ENCODE measurements around the gene BPNT1. TPM values are rescaled to one million over a fixed set of nuclear protein-coding genes. Genes with fewer than 3 reads are reported as not detected.

Gene BPNT1
- total and polyA plus RNA-seq, 4 donors = 11.5 to 16.4 (median 12.6) TPM

GRCh38 chr1:220028346-220028895 lies 61.2 kb downstream of the BPNT1 start:
- WGBS = 88% methylated on average over 4 of the region's 4 CpGs
- TF ChIP-seq, protein P1, sequence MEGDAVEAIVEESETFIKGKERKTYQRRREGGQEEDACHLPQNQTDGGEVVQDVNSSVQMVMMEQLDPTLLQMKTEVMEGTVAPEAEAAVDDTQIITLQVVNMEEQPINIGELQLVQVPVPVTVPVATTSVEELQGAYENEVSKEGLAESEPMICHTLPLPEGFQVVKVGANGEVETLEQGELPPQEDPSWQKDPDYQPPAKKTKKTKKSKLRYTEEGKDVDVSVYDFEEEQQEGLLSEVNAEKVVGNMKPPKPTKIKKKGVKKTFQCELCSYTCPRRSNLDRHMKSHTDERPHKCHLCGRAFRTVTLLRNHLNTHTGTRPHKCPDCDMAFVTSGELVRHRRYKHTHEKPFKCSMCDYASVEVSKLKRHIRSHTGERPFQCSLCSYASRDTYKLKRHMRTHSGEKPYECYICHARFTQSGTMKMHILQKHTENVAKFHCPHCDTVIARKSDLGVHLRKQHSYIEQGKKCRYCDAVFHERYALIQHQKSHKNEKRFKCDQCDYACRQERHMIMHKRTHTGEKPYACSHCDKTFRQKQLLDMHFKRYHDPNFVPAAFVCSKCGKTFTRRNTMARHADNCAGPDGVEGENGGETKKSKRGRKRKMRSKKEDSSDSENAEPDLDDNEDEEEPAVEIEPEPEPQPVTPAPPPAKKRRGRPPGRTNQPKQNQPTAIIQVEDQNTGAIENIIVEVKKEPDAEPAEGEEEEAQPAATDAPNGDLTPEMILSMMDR (IDR thresholded peaks at IDR 0.05; ENCODE audit: low read depth, low read length, missing input control) = no peak
- TF ChIP-seq EGR1 (IDR thresholded peaks at IDR 0.05; ENCODE audit: low read depth in 2 of 2) = no peak
- TF ChIP-seq, protein P2, sequence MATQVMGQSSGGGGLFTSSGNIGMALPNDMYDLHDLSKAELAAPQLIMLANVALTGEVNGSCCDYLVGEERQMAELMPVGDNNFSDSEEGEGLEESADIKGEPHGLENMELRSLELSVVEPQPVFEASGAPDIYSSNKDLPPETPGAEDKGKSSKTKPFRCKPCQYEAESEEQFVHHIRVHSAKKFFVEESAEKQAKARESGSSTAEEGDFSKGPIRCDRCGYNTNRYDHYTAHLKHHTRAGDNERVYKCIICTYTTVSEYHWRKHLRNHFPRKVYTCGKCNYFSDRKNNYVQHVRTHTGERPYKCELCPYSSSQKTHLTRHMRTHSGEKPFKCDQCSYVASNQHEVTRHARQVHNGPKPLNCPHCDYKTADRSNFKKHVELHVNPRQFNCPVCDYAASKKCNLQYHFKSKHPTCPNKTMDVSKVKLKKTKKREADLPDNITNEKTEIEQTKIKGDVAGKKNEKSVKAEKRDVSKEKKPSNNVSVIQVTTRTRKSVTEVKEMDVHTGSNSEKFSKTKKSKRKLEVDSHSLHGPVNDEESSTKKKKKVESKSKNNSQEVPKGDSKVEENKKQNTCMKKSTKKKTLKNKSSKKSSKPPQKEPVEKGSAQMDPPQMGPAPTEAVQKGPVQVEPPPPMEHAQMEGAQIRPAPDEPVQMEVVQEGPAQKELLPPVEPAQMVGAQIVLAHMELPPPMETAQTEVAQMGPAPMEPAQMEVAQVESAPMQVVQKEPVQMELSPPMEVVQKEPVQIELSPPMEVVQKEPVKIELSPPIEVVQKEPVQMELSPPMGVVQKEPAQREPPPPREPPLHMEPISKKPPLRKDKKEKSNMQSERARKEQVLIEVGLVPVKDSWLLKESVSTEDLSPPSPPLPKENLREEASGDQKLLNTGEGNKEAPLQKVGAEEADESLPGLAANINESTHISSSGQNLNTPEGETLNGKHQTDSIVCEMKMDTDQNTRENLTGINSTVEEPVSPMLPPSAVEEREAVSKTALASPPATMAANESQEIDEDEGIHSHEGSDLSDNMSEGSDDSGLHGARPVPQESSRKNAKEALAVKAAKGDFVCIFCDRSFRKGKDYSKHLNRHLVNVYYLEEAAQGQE (IDR thresholded peaks at IDR 0.05) = no peak
- no peak for TF ChIP-seq JUND (IDR thresholded peaks at IDR 0.05)
- H3K4me1 ChIP-seq (ENCODE audit: control insufficient read depth in 4 of 4, insufficient read depth in 4 of 4, low read length in 3 of 4) = no peaks in the 10 kb centered on the region
- DNase-seq (ENCODE audit: low spot score) = no peak
- H3K4me3 ChIP-seq (ENCODE audit: low read depth in 1 of 3, low read length in 3 of 3) = no peak overlapping the region
- peaks cover 2 to 45% (median 40%) of the 10 kb centered on the region in 4 donors for H3K36me3 ChIP-seq (ENCODE audit: control insufficient read depth in 4 of 4, insufficient read depth in 3 of 4, low read depth in 1 of 4, low read length in 3 of 4)
- no peaks in the 10 kb centered on the region for H3K27me3 ChIP-seq (ENCODE audit: control insufficient read depth in 4 of 4, insufficient read depth in 4 of 4, low read length in 3 of 4)
- no peaks in the 10 kb centered on the region for H3K9me3 ChIP-seq (ENCODE audit: control insufficient read depth in 4 of 4, low read length in 3 of 4)
- H3K9ac ChIP-seq (ENCODE audit: low read depth in 1 of 2, low read length in 2 of 2) = no peak overlapping the region
- H3K27ac ChIP-seq (ENCODE audit: low read depth in 1 of 2, low read length in 2 of 2) = no peak overlapping the region

- no peaks in the 10 kb centered on the region for H3K27me3 ChIP-seq (ENCODE audit: control insufficient read depth in 4 of 4, insufficient read depth in 4 of 4, low read length in 3 of 4)
- peaks cover 6 to 59% (median 46%) of the 10 kb centered on the region in 4 donors for H3K36me3 ChIP-seq (ENCODE audit: control insufficient read depth in 4 of 4, insufficient read depth in 3 of 4, low read depth in 1 of 4, low read length in 3 of 4)
- TF ChIP-seq EGR1 (IDR thresholded peaks at IDR 0.05; ENCODE audit: low read depth in 2 of 2) (no peak), GABPA (IDR thresholded peaks at IDR 0.05 in 1 of 2, conservative IDR thresholded peaks at IDR 0.05 in 1 of 2) (no peak), FOXA2 (IDR thresholded peaks at IDR 0.05) (no peak), SP1 (IDR thresholded peaks at IDR 0.05) (no peak), RXRA (IDR thresholded peaks at IDR 0.05) (no peak), NR2F2 (IDR thresholded peaks at IDR 0.05) (no peak), FOXA1 (IDR thresholded peaks at IDR 0.05) (no peak), HNF4G (IDR thresholded peaks at IDR 0.05) (no peak), RAD21 (IDR thresholded peaks at IDR 0.05) (no peak)
- TF ChIP-seq, protein P3, sequence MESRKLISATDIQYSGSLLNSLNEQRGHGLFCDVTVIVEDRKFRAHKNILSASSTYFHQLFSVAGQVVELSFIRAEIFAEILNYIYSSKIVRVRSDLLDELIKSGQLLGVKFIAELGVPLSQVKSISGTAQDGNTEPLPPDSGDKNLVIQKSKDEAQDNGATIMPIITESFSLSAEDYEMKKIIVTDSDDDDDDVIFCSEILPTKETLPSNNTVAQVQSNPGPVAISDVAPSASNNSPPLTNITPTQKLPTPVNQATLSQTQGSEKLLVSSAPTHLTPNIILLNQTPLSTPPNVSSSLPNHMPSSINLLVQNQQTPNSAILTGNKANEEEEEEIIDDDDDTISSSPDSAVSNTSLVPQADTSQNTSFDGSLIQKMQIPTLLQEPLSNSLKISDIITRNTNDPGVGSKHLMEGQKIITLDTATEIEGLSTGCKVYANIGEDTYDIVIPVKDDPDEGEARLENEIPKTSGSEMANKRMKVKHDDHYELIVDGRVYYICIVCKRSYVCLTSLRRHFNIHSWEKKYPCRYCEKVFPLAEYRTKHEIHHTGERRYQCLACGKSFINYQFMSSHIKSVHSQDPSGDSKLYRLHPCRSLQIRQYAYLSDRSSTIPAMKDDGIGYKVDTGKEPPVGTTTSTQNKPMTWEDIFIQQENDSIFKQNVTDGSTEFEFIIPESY (IDR thresholded peaks at IDR 0.05) = no peak
- TF ChIP-seq, protein P1 (IDR thresholded peaks at IDR 0.05; ENCODE audit: low read depth, low read length, missing input control) = no peak
- no peaks in the 10 kb centered on the region for H3K9me3 ChIP-seq (ENCODE audit: control insufficient read depth in 4 of 4, low read length in 3 of 4)
- no peak for DNase-seq (ENCODE audit: low spot score)
- no peak overlapping the region for H3K9ac ChIP-seq (ENCODE audit: low read depth in 1 of 2, low read length in 2 of 2)
- no peak overlapping the region for H3K4me3 ChIP-seq (ENCODE audit: low read depth in 1 of 3, low read length in 3 of 3)
- H3K4me1 ChIP-seq (ENCODE audit: control insufficient read depth in 4 of 4, insufficient read depth in 4 of 4, low read length in 3 of 4) = no peaks in the 10 kb centered on the region
- H3K27ac ChIP-seq (ENCODE audit: low read depth in 1 of 2, low read length in 2 of 2) = no peak overlapping the region
These were observed 70.5 kb downstream of the BPNT1 start for GRCh38 chr1:220019071-220019470.
